ENCODE data around the gene FBXW5. TPM values are rescaled to one million over a fixed set of nuclear protein-coding genes. Genes with fewer than 3 reads are reported as not detected.

FBXW5 gene
- total RNA-seq, 1 experiment from 2014 or later: 70.5 TPM

DNA sequence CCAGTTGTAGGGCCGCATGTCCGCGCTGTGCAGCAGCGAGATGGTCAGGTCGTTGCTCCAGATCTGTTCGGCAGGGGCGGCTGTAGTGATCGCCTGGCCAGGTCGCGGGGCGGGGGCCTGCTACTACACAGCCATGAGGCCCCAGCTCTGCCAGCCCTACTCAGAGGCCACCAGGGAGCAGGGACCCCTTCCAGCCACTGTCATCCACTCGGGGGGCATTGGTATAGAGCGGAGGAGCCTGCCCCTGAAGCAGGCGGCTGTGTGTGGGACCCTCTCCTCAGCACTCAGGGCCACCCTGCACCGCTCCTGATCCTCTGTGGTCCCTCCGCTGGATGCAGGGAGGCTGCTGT is 1.7 kb downstream of the FBXW5 start (continued):
- TF ChIP-seq, protein P1, sequence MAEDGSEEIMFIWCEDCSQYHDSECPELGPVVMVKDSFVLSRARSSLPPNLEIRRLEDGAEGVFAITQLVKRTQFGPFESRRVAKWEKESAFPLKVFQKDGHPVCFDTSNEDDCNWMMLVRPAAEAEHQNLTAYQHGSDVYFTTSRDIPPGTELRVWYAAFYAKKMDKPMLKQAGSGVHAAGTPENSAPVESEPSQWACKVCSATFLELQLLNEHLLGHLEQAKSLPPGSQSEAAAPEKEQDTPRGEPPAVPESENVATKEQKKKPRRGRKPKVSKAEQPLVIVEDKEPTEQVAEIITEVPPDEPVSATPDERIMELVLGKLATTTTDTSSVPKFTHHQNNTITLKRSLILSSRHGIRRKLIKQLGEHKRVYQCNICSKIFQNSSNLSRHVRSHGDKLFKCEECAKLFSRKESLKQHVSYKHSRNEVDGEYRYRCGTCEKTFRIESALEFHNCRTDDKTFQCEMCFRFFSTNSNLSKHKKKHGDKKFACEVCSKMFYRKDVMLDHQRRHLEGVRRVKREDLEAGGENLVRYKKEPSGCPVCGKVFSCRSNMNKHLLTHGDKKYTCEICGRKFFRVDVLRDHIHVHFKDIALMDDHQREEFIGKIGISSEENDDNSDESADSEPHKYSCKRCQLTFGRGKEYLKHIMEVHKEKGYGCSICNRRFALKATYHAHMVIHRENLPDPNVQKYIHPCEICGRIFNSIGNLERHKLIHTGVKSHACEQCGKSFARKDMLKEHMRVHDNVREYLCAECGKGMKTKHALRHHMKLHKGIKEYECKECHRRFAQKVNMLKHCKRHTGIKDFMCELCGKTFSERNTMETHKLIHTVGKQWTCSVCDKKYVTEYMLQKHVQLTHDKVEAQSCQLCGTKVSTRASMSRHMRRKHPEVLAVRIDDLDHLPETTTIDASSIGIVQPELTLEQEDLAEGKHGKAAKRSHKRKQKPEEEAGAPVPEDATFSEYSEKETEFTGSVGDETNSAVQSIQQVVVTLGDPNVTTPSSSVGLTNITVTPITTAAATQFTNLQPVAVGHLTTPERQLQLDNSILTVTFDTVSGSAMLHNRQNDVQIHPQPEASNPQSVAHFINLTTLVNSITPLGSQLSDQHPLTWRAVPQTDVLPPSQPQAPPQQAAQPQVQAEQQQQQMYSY (CRISPR knock-in tag; IDR thresholded peaks at IDR 0.05): no peak
- TF ChIP-seq, protein P2, sequence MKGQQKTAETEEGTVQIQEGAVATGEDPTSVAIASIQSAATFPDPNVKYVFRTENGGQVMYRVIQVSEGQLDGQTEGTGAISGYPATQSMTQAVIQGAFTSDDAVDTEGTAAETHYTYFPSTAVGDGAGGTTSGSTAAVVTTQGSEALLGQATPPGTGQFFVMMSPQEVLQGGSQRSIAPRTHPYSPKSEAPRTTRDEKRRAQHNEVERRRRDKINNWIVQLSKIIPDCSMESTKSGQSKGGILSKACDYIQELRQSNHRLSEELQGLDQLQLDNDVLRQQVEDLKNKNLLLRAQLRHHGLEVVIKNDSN (CRISPR knock-in tag; IDR thresholded peaks at IDR 0.05): no peak

DNA sequence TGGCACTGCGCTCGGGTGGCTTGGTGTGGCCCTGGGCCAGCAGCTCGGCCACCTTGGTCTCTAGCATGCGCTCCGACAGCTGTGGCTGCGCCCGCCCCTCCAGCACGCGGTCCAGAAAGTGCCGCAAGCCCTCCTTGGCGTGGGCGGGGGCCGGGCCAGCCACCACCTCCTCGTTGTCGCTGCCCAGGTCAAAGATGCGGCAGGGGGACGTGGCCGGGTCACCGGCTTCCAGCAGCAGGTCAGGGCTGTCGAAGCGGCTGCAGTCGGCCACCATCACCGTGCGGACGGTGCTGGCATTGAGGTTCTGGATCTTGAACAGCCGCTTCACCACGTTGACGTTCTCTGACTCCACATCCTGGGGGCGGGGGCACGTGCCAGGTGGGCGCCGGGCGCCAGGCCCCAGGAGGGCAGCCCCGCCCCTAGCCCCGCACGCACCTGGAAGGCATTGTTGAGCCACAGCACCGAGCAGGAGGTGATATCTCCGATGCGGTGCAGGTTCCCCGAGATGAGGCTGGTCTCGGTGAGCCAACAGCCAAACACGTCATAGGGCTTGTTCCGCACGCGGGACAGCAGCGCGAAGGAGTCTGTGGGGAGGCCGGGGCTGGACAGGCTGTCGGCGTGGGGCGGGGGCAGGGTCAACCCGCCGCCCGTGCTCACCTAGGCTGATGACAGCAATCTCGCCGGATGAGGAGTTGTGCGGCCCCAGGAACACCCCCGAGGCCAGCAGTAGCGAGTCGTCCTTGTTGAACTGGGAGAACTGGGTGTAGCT is 2.2 kb downstream of the FBXW5 start:
- Mint-ChIP-seq H3K36me3 (peaks cover 7% of the 10 kb centered on the region; the same call in 1 of the 2 replicates), H3K4me1 (peaks cover 9% of the 10 kb centered on the region), H3K4me3 (peak overlapping the region; percentile 59; the same call in 1 of the 2 replicates), H3K9me3 (no peaks in the 10 kb centered on the region), H3K27ac (no peak overlapping the region), H3K27me3 (ENCODE audit: low read depth) (no peaks in the 10 kb centered on the region)
- ATAC-seq: no peak
- no peak for TF ChIP-seq ZNF219 (CRISPR knock-in tag; IDR thresholded peaks at IDR 0.05; ENCODE audit: borderline replicate concordance)
- TF ChIP-seq, protein P3, sequence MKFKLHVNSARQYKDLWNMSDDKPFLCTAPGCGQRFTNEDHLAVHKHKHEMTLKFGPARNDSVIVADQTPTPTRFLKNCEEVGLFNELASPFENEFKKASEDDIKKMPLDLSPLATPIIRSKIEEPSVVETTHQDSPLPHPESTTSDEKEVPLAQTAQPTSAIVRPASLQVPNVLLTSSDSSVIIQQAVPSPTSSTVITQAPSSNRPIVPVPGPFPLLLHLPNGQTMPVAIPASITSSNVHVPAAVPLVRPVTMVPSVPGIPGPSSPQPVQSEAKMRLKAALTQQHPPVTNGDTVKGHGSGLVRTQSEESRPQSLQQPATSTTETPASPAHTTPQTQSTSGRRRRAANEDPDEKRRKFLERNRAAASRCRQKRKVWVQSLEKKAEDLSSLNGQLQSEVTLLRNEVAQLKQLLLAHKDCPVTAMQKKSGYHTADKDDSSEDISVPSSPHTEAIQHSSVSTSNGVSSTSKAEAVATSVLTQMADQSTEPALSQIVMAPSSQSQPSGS (CRISPR knock-in tag; IDR thresholded peaks at IDR 0.05; ENCODE audit: borderline replicate concordance, low read depth): no peak
- peak; percentile 50; the same call in 1 of the 2 replicates for TF ChIP-seq IRF2 (CRISPR knock-in tag; IDR thresholded peaks at IDR 0.05; ENCODE audit: borderline replicate concordance, low read depth)
- DNase-seq (ENCODE audit: low spot score): no peak
- POLR2A ChIA-PET: no interaction called here
- CTCF ChIA-PET: no interaction called here

DNA sequence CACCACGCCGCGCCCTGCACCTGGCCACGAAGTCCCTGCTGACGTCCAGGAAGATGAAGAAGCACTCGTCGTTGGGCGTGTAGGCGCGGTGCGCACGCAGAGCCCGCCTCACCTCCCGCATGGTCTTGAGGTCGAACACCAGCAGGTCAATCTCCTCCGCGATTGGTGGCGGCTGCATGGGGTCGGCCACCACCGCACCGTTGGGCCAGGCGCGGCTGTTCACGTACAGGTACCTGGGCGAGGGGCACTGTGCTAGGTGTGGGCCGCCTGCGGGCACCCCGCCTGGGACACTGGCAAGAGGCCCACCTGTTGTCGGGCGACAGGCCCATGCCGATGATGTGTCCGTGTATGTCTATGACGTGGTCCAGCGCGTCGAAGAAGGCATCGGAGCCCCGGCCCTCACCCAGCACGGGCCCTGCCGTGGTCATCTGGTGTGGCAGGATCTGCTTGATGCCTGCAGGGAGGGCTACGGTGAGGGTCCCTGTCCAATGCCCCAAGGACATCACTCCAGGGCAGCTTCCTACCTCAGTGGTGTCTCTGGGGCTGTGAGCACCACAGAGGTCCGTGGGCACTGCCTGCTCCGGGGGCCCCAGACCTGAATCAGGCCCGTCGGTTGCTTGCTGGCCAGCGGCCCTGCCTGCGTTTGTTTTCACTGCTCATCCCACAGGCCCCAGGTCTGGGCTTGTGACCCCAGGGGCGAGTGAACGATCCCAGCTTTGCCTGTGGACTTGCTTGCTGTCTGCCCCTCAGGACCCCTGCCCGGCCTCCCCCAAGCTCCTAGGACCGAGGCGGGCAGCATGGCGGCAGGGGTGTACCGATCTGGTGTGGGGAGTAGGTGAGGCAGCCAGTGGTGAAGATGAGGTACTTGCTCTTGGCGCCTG is 3.1 kb downstream of the FBXW5 start:
- Mint-ChIP-seq H3K9me3 (no peaks in the 10 kb centered on the region), H3K4me3 (no peak overlapping the region), H3K36me3 (peaks cover 9% of the 10 kb centered on the region), H3K27ac (no peak overlapping the region), H3K27me3 (ENCODE audit: low read depth) (no peaks in the 10 kb centered on the region), H3K4me1 (peaks cover 6% of the 10 kb centered on the region)
- TF ChIP-seq FOXP1 (CRISPR knock-in tag; IDR thresholded peaks at IDR 0.05; ENCODE audit: borderline replicate concordance) (0 out of 2 replicates have a peak, but pooled peaks have one; percentile 10), ZNF232 (CRISPR knock-in tag; IDR thresholded peaks at IDR 0.05) (no peak), CBFB (CRISPR knock-in tag; IDR thresholded peaks at IDR 0.05; ENCODE audit: low read depth) (no peak), ESRRA (CRISPR knock-in tag; IDR thresholded peaks at IDR 0.05; ENCODE audit: borderline replicate concordance) (0 out of 2 replicates have a peak, but pooled peaks have one; percentile 30), KAT7 (CRISPR knock-in tag; IDR thresholded peaks at IDR 0.05; ENCODE audit: borderline replicate concordance) (0 out of 2 replicates have a peak, but pooled peaks have one; percentile 30)
- CTCF ChIA-PET: no interaction called here
- no peak for ATAC-seq
- DNase-seq (ENCODE audit: low spot score): no peak
- POLR2A ChIA-PET: no interaction called here

DNA sequence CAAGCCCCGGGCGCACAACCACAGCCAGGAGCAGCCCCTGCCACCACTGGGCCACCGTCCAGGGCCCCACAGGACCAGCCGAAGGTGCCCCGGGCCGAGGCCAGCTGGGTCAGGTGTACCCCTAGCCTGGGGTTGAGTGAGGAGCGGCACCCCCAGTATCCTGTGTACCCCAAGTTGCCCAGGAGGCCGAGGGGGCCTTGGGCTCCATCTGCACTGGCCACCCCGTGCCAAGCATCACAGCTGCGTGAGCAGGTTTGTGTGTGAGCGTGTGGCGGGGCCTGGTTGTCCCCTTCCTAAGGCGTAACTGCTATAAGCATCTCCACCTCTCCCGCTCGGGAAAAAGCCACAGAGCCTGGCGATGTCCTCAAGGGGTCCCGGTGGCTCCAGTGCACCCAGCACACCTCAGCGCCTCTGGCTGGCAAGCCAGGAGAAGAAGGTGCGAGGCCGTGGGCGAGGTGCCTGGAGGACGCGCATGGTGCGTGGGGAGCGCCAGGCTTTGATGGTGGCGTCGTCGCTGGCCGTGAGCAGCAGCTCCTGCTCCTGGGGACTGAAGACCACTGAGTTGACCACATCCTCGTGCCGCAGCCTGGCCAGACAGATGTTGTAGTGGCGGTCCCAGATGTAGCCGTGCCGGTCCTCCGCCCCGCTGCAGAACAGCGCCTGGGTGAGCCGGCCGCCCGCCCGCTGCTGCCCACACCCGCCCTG is 3.9 kb downstream of the FBXW5 start:
- H3K36me3 Mint-ChIP-seq: peaks cover 14% of the 10 kb centered on the region
- no peaks in the 10 kb centered on the region for H3K9me3 Mint-ChIP-seq
- H3K27ac Mint-ChIP-seq: no peak overlapping the region
- ATAC-seq: no peak
- DNase-seq (ENCODE audit: low spot score): no peak
- no peak overlapping the region for H3K4me3 Mint-ChIP-seq
- POLR2A ChIA-PET: no interaction called here
- peaks cover 6% of the 10 kb centered on the region for H3K4me1 Mint-ChIP-seq
- CTCF ChIA-PET: no interaction called here
- no peaks in the 10 kb centered on the region for H3K27me3 Mint-ChIP-seq (ENCODE audit: low read depth)
- TF ChIP-seq, protein P4, sequence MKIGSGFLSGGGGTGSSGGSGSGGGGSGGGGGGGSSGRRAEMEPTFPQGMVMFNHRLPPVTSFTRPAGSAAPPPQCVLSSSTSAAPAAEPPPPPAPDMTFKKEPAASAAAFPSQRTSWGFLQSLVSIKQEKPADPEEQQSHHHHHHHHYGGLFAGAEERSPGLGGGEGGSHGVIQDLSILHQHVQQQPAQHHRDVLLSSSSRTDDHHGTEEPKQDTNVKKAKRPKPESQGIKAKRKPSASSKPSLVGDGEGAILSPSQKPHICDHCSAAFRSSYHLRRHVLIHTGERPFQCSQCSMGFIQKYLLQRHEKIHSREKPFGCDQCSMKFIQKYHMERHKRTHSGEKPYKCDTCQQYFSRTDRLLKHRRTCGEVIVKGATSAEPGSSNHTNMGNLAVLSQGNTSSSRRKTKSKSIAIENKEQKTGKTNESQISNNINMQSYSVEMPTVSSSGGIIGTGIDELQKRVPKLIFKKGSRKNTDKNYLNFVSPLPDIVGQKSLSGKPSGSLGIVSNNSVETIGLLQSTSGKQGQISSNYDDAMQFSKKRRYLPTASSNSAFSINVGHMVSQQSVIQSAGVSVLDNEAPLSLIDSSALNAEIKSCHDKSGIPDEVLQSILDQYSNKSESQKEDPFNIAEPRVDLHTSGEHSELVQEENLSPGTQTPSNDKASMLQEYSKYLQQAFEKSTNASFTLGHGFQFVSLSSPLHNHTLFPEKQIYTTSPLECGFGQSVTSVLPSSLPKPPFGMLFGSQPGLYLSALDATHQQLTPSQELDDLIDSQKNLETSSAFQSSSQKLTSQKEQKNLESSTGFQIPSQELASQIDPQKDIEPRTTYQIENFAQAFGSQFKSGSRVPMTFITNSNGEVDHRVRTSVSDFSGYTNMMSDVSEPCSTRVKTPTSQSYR (CRISPR knock-in tag; IDR thresholded peaks at IDR 0.05): no peak
- no peak for TF ChIP-seq IRF2 (CRISPR knock-in tag; IDR thresholded peaks at IDR 0.05; ENCODE audit: borderline replicate concordance, low read depth)
- TF ChIP-seq, protein P5, sequence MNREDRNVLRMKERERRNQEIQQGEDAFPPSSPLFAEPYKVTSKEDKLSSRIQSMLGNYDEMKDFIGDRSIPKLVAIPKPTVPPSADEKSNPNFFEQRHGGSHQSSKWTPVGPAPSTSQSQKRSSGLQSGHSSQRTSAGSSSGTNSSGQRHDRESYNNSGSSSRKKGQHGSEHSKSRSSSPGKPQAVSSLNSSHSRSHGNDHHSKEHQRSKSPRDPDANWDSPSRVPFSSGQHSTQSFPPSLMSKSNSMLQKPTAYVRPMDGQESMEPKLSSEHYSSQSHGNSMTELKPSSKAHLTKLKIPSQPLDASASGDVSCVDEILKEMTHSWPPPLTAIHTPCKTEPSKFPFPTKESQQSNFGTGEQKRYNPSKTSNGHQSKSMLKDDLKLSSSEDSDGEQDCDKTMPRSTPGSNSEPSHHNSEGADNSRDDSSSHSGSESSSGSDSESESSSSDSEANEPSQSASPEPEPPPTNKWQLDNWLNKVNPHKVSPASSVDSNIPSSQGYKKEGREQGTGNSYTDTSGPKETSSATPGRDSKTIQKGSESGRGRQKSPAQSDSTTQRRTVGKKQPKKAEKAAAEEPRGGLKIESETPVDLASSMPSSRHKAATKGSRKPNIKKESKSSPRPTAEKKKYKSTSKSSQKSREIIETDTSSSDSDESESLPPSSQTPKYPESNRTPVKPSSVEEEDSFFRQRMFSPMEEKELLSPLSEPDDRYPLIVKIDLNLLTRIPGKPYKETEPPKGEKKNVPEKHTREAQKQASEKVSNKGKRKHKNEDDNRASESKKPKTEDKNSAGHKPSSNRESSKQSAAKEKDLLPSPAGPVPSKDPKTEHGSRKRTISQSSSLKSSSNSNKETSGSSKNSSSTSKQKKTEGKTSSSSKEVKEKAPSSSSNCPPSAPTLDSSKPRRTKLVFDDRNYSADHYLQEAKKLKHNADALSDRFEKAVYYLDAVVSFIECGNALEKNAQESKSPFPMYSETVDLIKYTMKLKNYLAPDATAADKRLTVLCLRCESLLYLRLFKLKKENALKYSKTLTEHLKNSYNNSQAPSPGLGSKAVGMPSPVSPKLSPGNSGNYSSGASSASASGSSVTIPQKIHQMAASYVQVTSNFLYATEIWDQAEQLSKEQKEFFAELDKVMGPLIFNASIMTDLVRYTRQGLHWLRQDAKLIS (CRISPR knock-in tag; IDR thresholded peaks at IDR 0.05; ENCODE audit: borderline replicate concordance): no peak

All from WTC11 (cell line).